NCI-H146 (cell line): ENCODE data around the gene TEX44.
"Not testable (repeated sequence)": the region's sequence is repeated elsewhere in the genome, so short reads cannot be mapped to it uniquely, and the experiment has no call there.

Experiments
- DNase-seq: peaks from one replicate; lab custom pipeline; 2025; lab: John Stamatoyannopoulos, UW

The TEX44 gene

DNA sequence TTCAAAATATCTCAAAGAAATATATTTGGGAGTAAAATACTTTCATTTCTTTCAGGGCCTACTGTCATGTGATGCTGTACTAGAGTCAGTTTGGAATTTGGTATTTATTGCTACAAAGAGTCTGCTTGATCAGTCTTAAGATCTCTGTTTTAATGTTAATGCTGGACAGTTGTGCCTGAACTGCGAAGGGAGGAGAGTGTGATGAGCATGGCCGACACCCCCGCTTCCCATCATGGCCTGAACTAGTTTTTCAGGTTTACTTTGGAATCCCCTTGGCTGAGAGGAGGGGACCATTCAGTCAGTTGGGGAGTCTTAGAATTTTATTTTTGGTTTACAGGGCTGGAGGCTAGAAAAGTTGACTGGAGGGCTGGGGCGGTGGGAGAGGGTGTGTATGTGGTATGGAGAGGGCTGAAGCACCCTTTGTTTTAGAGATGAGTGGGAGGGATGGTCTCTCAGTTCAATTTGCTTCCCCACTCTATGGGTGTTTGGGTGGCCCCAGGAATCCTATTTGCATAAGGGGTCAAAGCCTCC lies 20.9 kb upstream of the TEX44 start:
- DNase-seq = no peak

DNA sequence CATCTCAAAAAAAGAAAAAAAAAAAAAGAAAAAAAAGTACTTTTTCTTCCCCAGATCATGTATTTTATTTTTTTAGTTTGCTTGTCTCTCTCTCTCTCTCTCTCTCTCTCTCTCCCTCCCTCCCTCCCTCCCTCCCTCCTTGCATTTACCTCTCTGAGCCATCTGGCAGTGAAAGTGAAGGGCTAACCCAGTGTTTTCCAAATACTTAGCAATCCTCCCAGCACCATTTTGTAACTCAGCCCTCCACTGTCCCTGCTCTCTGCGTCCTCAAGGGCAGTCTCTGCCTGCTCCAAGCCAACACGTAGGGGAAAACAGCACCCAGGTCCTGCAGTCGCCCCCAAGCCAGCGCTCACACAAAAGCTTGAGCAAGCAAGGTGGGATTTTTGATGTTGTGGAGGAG lies 19.6 kb upstream of the TEX44 start:
- DNase-seq = no peak

DNA sequence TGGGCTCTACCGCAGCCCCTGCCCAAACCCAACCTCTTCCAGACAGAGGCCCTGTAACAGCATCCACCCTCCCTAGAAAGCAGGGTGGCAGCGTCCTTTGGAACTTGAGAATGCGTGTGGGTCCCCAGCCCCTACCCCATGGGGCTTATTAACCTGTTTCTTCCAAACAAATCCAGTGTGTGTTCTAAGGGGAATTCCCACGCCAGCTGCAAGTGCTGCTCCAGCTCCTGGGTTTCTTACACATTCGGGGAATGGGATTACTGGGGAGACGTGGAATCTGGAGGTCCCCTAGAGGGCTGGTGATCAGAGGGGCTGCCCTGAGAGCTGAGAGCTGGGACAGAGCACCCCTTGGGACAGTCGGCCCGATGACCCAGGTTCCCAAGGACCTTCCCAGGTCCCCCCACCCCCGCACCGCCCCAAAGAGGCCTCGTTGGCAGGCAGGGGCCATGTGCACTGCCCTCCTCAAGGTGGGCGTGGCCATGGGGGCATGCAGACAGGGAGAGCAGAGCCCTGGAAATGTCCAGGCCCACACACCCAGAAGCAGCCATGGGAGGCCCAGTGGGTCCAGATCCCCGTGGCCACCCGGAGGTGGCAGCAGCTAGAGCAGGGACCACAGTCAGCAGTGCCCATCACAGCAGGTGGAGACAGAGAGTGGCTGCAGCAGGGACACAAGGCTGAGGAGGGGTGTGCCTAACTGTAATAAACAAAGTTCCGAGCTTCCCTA lies 18.8 kb upstream of the TEX44 start:
- DNase-seq = no peak

DNA sequence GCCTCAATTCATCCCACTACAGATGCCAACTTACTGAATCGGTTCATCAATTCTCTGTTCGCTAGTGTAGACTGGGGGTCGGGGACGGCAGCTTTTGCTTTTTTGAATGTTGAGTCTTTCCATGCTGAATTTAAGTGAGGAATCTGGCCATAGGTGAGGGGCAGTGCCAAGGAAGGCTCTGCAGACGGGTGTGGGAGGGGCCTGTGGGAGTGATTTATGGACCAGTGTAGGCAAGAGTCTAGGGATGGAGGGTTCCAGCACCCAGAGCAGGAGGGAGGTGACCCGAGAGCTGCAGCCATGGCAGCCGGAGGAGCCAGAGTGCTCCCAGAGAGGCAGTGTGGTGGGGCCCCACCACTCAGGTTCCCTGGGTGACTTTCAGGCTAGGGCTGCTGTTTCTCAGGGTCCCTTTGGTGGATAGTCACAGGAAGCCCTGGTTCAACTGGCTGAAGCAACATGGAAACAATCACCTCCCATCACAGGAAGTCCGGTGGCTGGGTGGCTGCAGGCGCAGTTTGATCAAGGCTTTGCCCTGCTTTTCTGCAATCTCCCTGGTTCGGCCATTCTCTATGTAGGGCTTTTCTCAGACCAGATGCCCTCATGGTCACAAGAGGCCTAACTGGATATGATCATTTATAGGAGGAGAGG lies 16.9 kb upstream of the TEX44 start:
- DNase-seq = no peak

DNA sequence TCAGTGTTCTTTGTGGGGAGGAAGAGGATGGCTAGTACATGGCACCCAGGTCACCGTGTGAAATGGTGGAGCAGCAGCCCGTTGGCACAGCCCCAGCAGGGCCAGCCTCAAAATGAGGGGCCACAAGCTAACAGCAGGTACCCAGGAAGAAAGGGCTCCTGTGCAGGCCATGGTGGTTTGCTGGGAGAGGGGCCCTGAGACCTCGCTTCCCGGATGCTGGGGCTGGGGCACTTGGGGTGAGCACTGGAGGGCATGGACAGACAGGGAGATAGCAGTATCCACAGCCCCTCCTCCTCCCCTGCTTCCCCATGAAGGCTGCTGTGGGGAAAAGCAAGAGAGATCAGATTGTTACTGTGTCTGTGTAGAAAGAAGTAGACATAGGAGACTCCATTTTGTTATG lies 16.2 kb upstream of the TEX44 start:
- DNase-seq = no peak

DNA sequence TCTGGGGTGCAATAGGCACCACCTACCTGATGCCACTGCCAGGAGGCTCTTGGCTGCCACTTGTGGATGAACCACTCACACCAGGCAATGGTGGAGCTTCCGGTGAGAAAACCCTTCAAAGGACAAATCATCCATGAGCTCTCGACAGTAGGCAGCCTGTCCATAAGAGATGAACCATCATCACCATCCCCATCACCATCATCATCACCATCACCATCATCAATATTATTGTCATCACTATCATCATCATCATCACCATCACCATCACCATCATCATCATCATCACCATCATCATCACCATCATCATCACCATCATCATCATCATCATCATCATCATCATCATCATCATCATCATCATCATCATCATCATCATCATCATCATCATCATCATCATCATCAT lies 14.0 kb upstream of the TEX44 start:
- DNase-seq = not testable (repeated sequence)

DNA sequence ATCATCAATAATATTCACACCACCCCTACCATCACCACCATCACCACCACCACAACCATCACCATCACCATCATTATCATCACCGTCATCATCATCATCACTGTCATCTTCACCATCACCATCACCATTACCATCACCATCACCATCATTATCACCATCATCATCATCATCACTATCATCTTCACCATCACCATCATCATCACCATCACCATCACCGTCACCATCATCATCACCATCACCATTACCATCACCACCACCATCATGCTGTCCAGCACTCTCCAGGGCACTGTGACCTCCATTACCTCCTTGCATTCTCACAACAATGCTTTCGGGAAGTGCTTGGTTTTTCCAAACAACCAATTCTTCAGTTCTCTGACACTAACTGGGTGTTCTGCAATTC lies 13.1 kb upstream of the TEX44 start:
- no peak for DNase-seq

DNA sequence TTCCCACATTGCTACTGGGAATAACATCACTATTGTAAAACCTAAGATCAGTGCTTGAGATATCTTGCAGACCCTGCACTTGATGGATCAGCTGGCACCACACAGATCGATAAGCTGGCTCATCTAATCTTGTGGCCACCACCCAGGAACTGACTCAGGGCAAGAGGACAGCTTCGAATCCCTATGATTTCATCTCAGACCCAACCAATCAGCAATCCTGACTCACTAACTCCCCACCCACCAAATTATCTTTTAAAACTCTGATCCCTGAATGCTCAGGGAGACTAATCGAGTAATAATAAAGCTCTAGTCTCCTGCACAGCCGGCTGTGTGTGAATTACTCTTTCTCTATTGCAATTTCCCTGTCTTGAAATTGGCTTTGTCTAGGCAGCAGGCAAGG lies 11.3 kb upstream of the TEX44 start:
- DNase-seq = no peak

GRCh38 chr2:231583982-231584381 lies 8.7 kb upstream of the TEX44 start:
- no peak for DNase-seq

- not testable (repeated sequence) for DNase-seq
Measured at GRCh38 chr2:231587744-231588143, 4.9 kb upstream of the TEX44 start.

- DNase-seq = no peak
Measured at GRCh38 chr2:231589656-231590055, 3.0 kb upstream of the TEX44 start.

GRCh38 chr2:231590614-231591013 lies 2.0 kb upstream of the TEX44 start:
- peak; percentile 9 for DNase-seq

DNA sequence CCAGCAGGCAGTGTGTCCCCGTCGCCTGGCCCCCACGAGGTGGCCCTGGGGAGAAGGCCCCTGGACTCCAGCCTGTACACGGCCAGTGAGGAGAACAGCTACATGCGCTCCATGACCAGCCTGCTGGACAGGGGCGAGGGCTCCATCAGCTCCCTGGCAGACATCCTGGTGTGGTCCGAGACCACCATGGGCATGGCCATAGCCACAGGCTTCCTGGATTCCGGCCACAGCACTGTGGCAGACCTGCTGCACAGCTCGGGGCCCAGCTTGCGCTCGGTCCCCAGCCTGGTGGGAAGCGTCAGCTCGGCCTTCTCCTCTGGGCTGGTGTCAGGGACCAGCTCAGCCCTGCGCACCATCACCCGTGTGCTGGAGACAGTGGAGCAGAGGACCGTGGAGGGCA lies 1.0 kb downstream of the TEX44 start:
- no peak for DNase-seq

GRCh38 chr2:231597014-231597611 lies 4.4 kb downstream of the TEX44 start:
- DNase-seq = no peak

- no peak for DNase-seq
Measured at GRCh38 chr2:231597627-231598026, 5.0 kb downstream of the TEX44 start.

DNA sequence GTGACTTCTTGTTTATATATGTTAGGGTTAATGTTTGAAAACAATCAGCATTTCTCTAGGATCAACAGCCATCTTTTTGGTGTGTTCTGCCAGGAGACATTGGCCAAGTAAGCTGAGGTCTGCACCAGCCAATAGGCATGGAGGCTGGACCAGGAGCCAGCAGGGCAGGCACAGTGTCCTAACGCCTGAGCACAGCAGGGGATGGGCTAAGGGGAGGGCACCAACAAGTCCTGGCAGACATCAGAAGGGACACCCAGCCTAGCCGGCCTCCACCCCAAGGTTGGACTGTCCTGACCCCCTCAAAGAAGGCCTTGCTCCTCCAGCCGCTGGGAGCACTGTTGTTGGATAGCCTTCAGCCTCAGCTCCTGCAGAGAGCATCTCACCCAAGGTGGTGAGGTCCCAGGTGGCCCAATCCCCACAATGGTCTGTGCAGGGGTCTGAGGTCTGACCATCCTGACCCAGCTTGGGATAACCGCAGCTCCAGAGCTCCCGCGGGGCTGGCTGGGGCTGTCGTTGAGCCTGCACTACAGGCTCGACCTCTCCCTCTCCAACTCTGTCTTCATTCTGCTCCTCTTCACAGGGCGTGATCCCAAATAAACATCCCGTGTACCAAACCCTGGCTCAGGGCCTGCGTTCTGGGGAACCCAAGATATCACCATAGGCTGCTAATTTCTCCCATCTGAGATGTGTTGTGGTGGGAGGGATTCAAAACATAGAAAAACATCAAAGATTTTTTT lies 8.1 kb downstream of the TEX44 start:
- DNase-seq = no peak

GRCh38 chr2:231601356-231602229 lies 8.9 kb downstream of the TEX44 start:
- DNase-seq = peak; percentile 72

DNA sequence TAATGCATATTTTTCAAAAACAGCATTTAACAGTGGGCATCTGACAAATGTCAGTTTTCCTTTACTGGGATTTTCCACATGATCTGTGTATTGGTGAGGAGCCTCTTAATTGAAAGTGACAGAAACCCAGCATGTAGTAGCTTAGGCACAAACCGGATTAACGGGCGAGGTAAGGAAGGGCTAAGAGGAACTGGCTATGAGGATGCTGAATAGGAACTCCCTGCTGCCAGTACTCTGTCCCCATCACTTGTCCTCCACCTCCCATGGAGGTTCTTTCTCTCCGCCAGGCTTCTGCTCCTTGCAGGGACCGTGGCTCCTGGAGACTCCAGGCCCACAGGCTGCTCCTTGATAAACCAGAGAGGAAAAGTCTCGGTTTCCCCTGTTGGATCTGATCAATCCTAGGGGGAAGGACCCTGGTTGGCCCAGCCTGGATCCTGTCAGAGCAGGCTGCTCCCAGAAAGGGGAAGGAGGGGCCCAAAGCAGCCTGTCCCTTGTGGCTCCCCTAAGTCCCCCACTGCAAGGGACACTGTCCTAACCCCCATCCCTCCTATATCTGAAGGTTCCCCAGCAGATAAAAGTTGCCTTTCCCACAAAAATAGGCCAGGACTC lies 10.3 kb downstream of the TEX44 start:
- DNase-seq = no peak

DNA sequence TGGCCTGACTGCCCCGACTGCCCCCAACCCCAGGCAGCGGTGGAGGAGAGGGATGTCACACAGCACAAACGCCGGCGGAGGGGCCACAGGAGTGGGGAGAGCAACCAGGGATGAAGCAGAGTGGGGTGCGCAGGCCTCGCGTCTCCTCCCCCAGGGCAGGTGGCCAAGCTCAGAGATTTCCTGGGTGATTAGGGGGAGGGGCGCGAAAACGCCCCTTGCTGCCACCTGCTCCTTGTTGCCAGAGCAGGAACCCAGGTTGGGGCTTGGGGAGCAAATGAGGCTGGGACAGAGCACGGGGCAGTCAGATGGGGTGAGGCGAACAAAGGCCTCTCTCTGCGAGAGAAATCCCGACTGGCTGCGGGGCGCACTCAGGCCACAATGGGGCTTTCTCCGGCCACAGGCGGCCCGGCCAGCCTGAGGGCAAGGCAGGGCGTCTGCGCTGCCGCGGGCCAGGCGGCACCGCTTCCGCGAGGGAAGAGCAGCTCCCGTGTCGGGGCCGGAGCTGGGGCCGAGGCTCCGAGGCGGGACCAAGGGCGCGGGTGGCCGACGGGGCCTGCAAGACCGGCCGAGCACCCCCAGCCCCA lies 11.5 kb downstream of the TEX44 start:
- DNase-seq = peak; percentile 77

DNA sequence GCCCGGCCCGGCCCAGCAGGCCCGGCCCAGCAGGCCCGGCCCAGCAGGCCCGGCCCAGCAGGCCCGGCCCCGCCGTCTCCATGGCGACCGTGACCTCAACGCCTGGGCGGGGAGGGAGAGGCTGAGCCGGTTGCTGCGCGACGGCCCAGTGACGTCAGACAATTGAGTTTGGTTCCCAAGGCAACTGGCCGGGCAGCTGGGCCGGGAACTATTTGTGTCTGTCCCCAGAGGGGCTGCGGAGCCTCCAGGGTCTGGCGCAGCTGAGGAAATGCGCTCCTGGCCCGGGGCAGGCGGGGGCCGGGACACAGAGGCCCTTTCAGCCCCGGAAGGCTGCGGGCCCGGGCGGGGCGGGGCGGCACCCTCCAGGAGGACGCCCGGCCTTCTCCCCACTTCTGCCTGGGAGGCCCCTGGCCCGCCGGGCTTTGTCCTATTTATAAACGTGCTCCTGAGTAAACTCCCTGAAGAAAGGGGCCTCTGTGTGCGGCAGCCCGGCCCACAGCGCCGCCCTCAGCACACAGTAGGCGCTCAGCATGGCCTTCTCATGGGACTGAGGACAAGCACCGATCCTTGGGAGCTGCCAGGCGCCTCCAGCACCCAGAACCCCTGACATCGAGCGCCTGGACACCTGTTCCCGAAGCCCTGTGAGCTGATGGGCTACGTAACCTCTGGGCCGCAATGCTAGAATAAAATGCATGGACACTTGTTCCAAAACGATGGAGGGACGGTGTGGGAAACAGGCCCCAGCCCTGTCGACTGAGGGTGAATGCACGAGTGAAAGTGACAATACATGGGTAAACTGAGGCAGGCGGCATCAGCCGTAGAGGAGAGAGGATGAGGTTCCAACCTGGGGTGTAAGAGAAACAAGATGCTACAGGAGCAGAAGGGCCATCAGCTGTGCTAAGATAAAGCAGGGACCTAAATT lies 12.3 kb downstream of the TEX44 start:
- peak; percentile 96 for DNase-seq
